T-helper 2 cell treated with Interferon-gamma antibody and Interleukin-4, amounts not matched to agents 100 ng/mL and 5 ng/mL, for 36 hours (primary cell): ENCODE results near the gene ABCC8. TPM values are rescaled to one million over a fixed set of nuclear protein-coding genes. Genes with fewer than 3 reads are reported as not detected.

Source experiments
- intact Hi-C: fragments of 100-400 bp; cut with micrococcal nuclease; formaldehyde crosslinking; loops from one replicate; pipeline ENCODE4 v1.15.1; 2023
- total RNA-seq: library from RNA; stranded (reverse); gene quantifications from 2 replicates; pipeline ENCODE4 v1.2.3, GENCODE V29; 2022

Gene ABCC8
- total RNA-seq, 1 donor from 2014 or later = 0.50 TPM

GRCh38 chr11:17354601-17354991, 122.0 kb downstream of the ABCC8 start:
- intact Hi-C loops = loop anchor here (1.0 to 5.0 kb wide), 6 partner anchors 30 to 452 kb away; partner anchors contain the start of gene RPS13

- intact Hi-C loops = loop anchor here (1.0 to 5.0 kb wide), 8 partner anchors 31 to 452 kb away; partner anchors contain the start of gene RPS13
Observed at GRCh38 chr11:17353821-17354600, 122.6 kb downstream of the ABCC8 start.

- intact Hi-C loops = loop anchor here (1.0 to 5.0 kb wide), 4 partner anchors 56 to 451 kb away; no protein-coding TSS in a partner anchor
Observed at GRCh38 chr11:17352950-17353820, 123.5 kb downstream of the ABCC8 start.

DNA sequence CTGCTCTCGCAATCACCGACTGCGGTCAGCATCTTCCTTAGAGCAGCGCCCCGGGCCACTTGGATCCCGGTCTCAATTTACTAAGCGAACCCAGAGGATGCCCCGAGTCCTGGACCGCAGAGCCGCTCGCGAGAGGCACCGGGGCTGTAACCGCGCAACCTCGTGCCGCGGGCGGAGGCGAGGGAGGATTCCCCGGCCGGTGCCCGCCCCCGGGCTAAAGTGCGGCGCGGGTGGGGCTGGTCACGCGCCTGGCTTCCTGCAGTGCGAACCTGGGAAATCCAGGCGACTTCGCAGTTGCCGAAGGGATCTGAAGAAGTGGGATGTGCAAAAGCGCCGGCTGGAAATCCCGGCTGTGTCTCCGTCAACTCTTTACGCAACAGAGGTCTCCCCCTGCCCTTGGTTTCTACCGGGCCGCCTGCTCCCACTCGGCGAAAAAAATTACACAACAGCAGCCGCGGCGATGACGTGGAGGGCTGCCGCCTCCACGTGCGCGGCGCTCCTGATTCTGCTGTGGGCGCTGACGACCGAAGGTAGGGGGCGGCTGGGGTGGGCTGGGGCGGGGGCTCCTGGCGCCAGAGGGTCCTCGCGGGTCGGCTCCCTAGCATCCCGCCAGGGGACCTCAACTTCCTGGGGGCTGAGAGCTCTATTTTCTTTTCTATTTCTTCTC, 125.0 kb downstream of the ABCC8 start, which contains the start of gene NCR3LG1:
NCR3LG1 (plus strand) TSS at position 291 of the 667 bp plus-strand sequence; CDS start at position 461, 170 bp downstream.
- intact Hi-C loops = loop anchor here (5.0 kb wide), 2 partner anchors 54 to 449 kb away; no protein-coding TSS in a partner anchor

DNA sequence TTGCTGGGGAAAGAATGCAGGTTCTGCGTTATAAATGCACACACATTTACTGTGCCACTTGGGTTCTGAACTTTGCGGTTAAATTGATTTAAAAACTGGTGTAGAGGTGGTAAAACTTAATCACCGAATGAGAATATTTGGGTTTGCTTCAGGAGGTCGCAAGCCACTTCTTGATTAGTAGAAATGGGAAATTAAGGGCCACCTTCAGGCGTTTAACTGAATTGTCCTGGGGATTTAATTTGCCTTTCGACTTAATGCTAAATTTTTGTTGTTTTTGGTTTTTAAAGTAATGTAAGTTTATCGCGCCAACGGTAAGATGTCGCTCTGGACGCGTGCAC, 125.5 kb downstream of the ABCC8 start:
- intact Hi-C loops = loop anchor here (5.0 kb wide), 2 partner anchors 54 to 449 kb away; no protein-coding TSS in a partner anchor

DNA sequence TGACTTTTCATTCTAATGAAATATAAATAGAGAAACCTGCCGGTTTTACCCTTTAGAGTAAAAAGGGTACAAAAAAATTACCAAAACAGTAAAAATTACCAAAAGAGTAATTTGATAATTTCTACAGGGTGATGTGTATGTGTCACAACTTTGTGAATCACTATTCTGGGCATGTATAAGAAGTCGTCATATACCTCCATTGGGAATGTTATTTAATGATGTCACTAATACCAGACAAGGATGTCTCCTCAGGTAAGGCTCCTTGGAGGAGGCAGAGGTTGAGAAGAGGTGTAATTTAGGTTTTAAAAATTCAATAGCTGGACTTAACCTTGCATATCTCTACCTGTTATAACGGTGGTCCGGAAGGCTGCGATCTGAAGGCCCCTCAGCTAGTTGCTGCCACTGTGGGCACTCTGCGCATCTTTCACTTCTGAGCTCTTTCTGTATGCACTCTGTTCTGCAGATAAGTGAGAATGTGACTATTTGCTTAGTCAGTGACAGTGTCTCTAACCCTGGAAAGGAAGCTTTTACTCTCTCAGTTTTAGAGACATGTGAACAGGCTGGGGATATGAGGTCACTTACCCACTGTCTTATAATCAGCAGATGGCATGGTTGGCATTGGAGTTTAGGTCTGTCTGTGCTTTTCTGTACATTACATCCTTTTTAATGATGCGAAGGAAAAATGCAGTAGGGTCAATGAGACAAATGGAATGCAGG, 126.0 kb downstream of the ABCC8 start:
- intact Hi-C loops = loop anchor here (5.0 kb wide), 2 partner anchors 53 to 448 kb away; no protein-coding TSS in a partner anchor

DNA sequence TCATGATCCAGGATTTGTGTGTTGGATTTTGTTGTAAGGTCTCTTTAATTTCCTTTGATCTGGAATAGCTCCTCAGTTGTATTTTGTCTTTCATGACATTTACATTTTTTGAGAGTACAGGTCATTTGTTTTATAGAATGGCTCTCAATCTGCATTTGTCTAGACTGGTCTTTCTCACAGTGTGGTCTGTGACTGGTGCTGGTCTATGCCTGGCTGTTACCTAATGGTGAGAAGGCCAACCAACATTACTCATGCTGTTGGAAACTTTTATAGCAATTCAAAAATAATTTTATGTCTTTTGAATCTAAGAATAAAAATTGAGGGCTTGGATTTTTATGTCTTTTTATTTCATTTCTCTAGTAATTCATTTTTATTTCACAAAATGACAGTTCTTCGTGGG, 129.0 kb downstream of the ABCC8 start:
- intact Hi-C loops = no loop called here

DNA sequence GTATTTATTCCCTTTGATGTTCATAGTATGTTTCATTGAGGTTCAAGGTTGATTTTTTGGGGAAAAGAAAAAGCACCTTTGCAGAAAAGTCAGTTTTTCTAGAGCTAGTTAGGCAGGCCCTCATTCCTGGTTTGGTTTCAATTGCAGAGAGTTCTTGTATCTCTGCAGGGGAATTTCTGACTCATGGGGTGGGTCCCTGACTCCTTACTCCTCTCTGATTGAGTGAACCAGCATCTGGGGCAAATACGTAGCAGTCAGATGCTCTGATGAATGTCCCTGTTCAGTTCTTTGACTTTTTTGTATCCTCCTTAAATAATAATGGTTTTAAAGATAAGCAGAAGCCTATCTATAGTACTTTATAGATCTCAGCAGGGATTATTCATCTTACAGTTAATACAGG, 132.7 kb downstream of the ABCC8 start:
- intact Hi-C loops = no loop called here

DNA sequence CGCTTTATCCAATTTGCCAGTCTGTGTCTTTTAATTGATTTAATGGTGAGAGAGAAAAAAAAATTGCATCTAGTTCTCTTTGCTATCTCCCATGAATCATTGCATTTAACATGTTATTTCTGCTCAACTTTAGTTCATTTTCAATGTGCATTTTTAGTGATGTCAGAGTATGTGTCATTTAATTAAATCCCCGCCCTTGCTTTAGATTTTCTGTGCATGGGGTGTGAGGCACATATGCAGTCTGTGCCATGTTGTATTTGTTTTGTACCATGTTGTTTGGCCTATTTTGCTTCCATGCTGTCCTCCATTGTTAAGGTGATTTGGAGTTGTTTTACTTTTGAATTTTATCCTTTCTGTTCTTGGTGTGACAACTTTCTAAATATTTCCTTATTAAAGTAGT, 133.4 kb downstream of the ABCC8 start:
- intact Hi-C loops = no loop called here

Other genes with a start within 250 kb of the ABCC8 start
- 207 and 210 TPM in 2 replicates for gene NUCB2, start 200.1 kb downstream of the ABCC8 start, total RNA-seq
- gene NCR3LG1, start 125.0 kb downstream of the ABCC8 start, total RNA-seq = 0.82 and 1.0 TPM in 2 replicates
- gene KCNJ11, start 88.2 kb downstream of the ABCC8 start, total RNA-seq = 1.5 and 2.0 TPM in 2 replicates
- not detected in 2 replicates for gene USH1C, start 67.6 kb upstream of the ABCC8 start, total RNA-seq
- not detected in 2 replicates for gene OTOG, start 70.4 kb upstream of the ABCC8 start, total RNA-seq
- not detected in 2 replicates for gene MYOD1, start 242.7 kb upstream of the ABCC8 start, total RNA-seq